Aorta (tissue), 5 donors: ENCODE measurements around the gene CCNQ. TPM values are rescaled to one million over a fixed set of nuclear protein-coding genes. Genes with fewer than 3 reads are reported as not detected.

Experiments
- ATAC-seq: fragments of 200-7000 bp; cut with Tn5 transposase; one replicate; pipeline ENCODE4 v1.9.1; 2022; ENCODE audit warnings: moderate library complexity; ENCODE audit not compliant: low FRiP score
- DNase-seq, 2 donors: peaks; one replicate each; pipeline ENCODE4 v3.0.0-alpha.2; 2020
- H3K27ac ChIP-seq, 2 donors: one replicate each; pipeline ENCODE4 v1.5.1; 2013; ENCODE audit warnings: low read length in 2 of 2, mild to moderate bottlenecking in 2 of 2, moderate library complexity in 2 of 2, control low read depth in 1 of 2, inconsistent platforms in 1 of 2, low read depth in 1 of 2
- H3K27me3 ChIP-seq, 2 donors: one replicate each; pipeline ENCODE4 v1.6.1; 2013; ENCODE audit warnings: control low read depth in 1 of 2, low read length in 1 of 2, mild to moderate bottlenecking in 1 of 2, moderate library complexity in 1 of 2; ENCODE audit not compliant: insufficient read depth in 2 of 2, control insufficient read depth in 1 of 2
- H3K36me3 ChIP-seq, 2 donors: one replicate each; pipeline ENCODE4 v1.6.1; 2013; ENCODE audit warnings: control low read depth in 1 of 2, low read length in 1 of 2, mild to moderate bottlenecking in 1 of 2; ENCODE audit not compliant: insufficient read depth in 2 of 2, control insufficient read depth in 1 of 2
- H3K4me1 ChIP-seq, 2 donors: one replicate each; pipeline ENCODE4 v1.6.1; 2013; ENCODE audit warnings: low read length in 2 of 2, control low read depth in 1 of 2, mild to moderate bottlenecking in 1 of 2, moderate library complexity in 1 of 2; ENCODE audit not compliant: insufficient read depth in 2 of 2, control insufficient read depth in 1 of 2
- H3K4me3 ChIP-seq, 2 donors: one replicate each; pipeline ENCODE4 v1.5.1; 2013; ENCODE audit warnings: low read length in 2 of 2, control low read depth in 1 of 2, mild to moderate bottlenecking in 1 of 2
- H3K9me3 ChIP-seq: one replicate; pipeline ENCODE4 v1.6.1; 2013; ENCODE audit warnings: mild to moderate bottlenecking, low read length; ENCODE audit not compliant: control insufficient read depth
- WGBS, 2 donors: extraction: QIAGEN DNeasy Blood & Tissue Kit; methylation state at CpG; one replicate each; pipeline ENCODE4 v1.1.7; 2013; 5-methylcytosine and 5-hydroxymethylcytosine counted together
- intact Hi-C, 2 donors: fragments of 100-400 bp; cut with DNase I; formaldehyde crosslinking; loops; one replicate each; pipeline versions ENCODE4 v1.14.2 to v1.15.0; 2022
- polyA plus RNA-seq, 2 donors: library from polyadenylated mRNA; stranded (reverse); fragments of 200-250 nt; gene quantifications; one replicate each; pipeline ENCODE4 v1.2.3, GENCODE V29; 2013
- total RNA-seq, 2 donors: library from RNA; stranded (reverse); fragmentation: NEBNext Ultra II Directional; extraction: Animal tissue kit (Norgen Biotek cat#: 25700); gene quantifications; one replicate each; pipeline ENCODE4 v1.2.1, GENCODE V29; 2021
- donor health status: healthy with polysubstance abuse.
- donor health status: Bipolar disorder and iron deficiency.
- donor health status: DM: no; HTN: no; CAD: no.
- donor health status: DM: no; HTN: no; CAD: no.
- donor health status: DM: yes; HTN: yes; CAD: no.

The CCNQ gene
- total and polyA plus RNA-seq, 4 donors, result 13.5 to 40.3 (median 21.2) TPM

- ATAC-seq, result no peak
- Histone ChIP-seq H3K27me3 (no peaks in the 10 kb centered on the region), H3K4me3 (no peak overlapping the region), H3K36me3 (no peaks in the 10 kb centered on the region), H3K9me3 (no peaks in the 10 kb centered on the region), H3K27ac (no peak overlapping the region), H3K4me1 (no peaks in the 10 kb centered on the region)
- 71 to 75% methylated on average over 6 of the region's 6 CpGs for WGBS, 2 donors
- no peak for DNase-seq
- intact Hi-C loops, result no loop called here
These were observed 15.9 kb upstream of the CCNQ start for GRCh38 chrX:153614818-153615217.

- intact Hi-C loops, result no loop called here
- no peak for DNase-seq
- Histone ChIP-seq H3K27ac (no peak overlapping the region), H3K4me1 (no peaks in the 10 kb centered on the region), H3K4me3 (no peak overlapping the region), H3K9me3 (no peaks in the 10 kb centered on the region), H3K27me3 (no peaks in the 10 kb centered on the region), H3K36me3 (no peaks in the 10 kb centered on the region)
- ATAC-seq, result no peak
- WGBS, 2 donors, result 74 to 80% methylated on average over 10 of the region's 10 CpGs
These were observed 13.5 kb upstream of the CCNQ start for GRCh38 chrX:153612413-153612812.

GRCh38 chrX:153611298-153612095 is 12.6 kb upstream of the CCNQ start:
- intact Hi-C loops, result no loop called here
- DNase-seq (peak in 1 of 2 donors; percentile 69), ATAC-seq (no peak)
- Histone ChIP-seq H3K4me3 (no peak overlapping the region), H3K27me3 (no peaks in the 10 kb centered on the region), H3K4me1 (no peaks in the 10 kb centered on the region), H3K36me3 (no peaks in the 10 kb centered on the region), H3K27ac (no peak overlapping the region), H3K9me3 (no peaks in the 10 kb centered on the region)
- WGBS, 2 donors, result 48 to 63% methylated on average over 14 of the region's 14 CpGs

- Histone ChIP-seq H3K27ac (no peak overlapping the region), H3K4me1 (no peaks in the 10 kb centered on the region), H3K9me3 (no peaks in the 10 kb centered on the region), H3K4me3 (no peak overlapping the region), H3K36me3 (no peaks in the 10 kb centered on the region), H3K27me3 (no peaks in the 10 kb centered on the region)
- WGBS, 2 donors, result 72 to 81% methylated on average over 8 to 9 of the region's 9 CpGs
- ATAC-seq, result no peak
- DNase-seq, result peak in 1 of 2 donors; percentile 71
- intact Hi-C loops, result no loop called here
These were observed 11.9 kb upstream of the CCNQ start for GRCh38 chrX:153610836-153611213.

DNA sequence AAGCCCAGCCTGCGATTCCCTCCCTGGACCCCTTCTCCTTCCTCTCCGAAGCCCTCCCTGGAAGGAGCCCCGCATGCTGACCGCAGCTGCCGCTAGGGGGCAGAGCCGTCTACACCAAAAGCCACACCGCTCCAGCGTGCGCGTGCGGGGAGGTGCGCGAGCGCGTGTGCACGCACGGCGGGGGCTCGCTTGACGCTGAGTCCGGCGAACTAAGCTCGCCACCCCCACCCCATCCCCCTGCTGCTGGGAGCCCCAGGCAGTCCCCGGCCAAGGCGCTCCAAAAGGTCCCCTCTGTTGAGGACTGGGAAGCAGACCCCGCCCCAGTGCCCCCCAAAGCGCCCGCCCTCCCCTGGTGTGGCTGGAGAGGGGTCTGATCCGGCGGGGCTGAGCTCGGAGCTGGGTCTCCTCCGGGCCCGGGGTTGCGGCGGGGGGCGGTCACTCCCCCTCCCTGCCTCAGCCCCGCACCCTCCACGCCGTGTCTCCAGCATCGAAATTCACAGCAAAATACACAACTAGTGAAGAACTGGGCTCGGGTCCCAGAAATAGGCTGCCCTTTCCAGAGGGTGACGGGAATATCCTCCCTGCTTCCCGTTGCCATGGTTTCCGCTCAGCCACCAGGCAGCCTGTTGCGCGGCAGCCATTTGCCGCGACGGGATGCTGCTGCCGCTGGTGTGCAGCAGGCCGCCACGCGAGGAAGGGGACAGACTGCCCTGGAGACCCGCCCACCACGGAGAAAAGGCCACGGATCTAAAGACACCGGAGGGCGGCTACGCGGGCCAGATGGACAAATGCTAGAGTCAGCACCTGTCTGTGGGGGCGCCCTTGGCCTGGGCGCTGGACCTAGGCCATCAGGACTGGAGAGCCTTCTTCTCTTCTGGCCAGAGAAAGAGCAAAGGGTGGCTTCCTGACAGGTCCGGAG is 11.2 kb upstream of the CCNQ start:
- WGBS, 2 donors, result 2 to 29% methylated on average over 53 to 63 of the region's 63 CpGs
- DNase-seq (peak; percentile 83 to 91), ATAC-seq (peak; percentile 90)
- Histone ChIP-seq H3K36me3 (no peaks in the 10 kb centered on the region), H3K27ac (no peak overlapping the region), H3K4me1 (no peaks in the 10 kb centered on the region), H3K4me3 (peak overlapping the region in 1 of 2 donors; percentile 26), H3K9me3 (no peaks in the 10 kb centered on the region), H3K27me3 (no peaks in the 10 kb centered on the region)
- intact Hi-C loops, result loop anchor here in 1 of 2 donors (5.0 kb wide), 1 partner anchor 57 kb away; no protein-coding TSS in a partner anchor

GRCh38 chrX:153608806-153609205 is 9.9 kb upstream of the CCNQ start:
- Histone ChIP-seq H3K4me1 (no peaks in the 10 kb centered on the region), H3K27ac (no peak overlapping the region), H3K27me3 (no peaks in the 10 kb centered on the region), H3K36me3 (no peaks in the 10 kb centered on the region), H3K9me3 (no peaks in the 10 kb centered on the region), H3K4me3 (no peak overlapping the region)
- DNase-seq (no peak), ATAC-seq (no peak)
- 37 to 50% methylated on average over 4 of the region's 4 CpGs for WGBS, 2 donors
- intact Hi-C loops, result loop anchor here in 1 of 2 donors (5.0 kb wide), 1 partner anchor 58 kb away; no protein-coding TSS in a partner anchor

DNA sequence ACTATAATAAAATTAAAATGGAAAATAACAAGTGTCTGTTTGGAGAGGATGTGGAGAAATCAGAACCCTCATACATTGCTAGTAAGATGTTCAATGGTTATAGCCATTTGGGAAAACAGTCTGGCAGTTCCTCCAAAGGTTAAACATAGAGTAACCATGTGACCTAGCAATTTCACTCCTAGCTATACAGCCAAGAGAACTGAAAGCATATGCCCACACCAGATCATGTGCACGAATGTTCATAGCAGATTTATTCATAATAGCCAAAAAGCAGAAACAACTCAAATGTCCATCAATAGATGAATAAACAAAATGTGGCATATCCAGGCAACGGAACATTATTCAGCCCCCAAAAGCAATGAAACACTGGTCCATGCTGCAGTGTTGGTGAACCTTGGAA is 9.4 kb upstream of the CCNQ start:
- ATAC-seq (no peak), DNase-seq (no peak)
- H3K27ac ChIP-seq, result no peak overlapping the region
- no peaks in the 10 kb centered on the region for H3K36me3 ChIP-seq
- 59 to 67% methylated on average over 2 of the region's 2 CpGs for WGBS, 2 donors
- H3K4me1 ChIP-seq, result no peaks in the 10 kb centered on the region
- intact Hi-C loops, result loop anchor here in 1 of 2 donors (5.0 kb wide), 1 partner anchor 59 kb away; no protein-coding TSS in a partner anchor
- no peak overlapping the region for H3K4me3 ChIP-seq
- no peaks in the 10 kb centered on the region for H3K9me3 ChIP-seq
- no peaks in the 10 kb centered on the region for H3K27me3 ChIP-seq

DNA sequence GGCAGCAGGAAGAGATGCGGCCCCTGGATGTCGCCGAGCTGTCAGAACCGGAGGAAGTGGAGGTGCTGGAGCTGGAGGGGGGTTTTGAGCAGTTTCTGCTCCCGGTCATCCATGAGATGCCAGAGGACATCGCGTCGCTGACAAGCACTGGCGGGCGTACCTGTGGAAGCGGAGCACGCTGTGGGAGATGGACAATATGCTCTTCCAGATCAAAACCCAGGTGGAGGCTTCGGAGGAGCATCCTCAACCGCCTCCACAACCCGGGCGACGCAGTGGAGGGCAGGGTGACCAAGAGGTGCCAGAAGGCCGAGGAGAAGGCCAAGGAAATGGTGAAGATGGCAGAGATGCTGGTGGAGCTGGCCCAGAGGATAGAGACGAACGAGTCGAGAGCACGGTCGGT is 7.6 kb upstream of the CCNQ start:
- H3K27me3 ChIP-seq, result no peaks in the 10 kb centered on the region
- H3K4me3 ChIP-seq, result no peak overlapping the region
- H3K9me3 ChIP-seq, result no peaks in the 10 kb centered on the region
- intact Hi-C loops, result loop anchor here in 1 of 2 donors (5.0 kb wide), 1 partner anchor 61 kb away; no protein-coding TSS in a partner anchor
- H3K27ac ChIP-seq, result no peak overlapping the region
- H3K36me3 ChIP-seq, result no peaks in the 10 kb centered on the region
- 83 to 90% methylated on average over 23 of the region's 23 CpGs for WGBS, 2 donors
- ATAC-seq, result no peak
- peak in 1 of 2 donors; percentile 56 for DNase-seq
- H3K4me1 ChIP-seq, result no peaks in the 10 kb centered on the region
